Fibroblast of pulmonary artery (primary cell): ENCODE measurements around the gene MYH6.

Source experiments
- DNase-seq: peaks from one replicate; pipeline ENCODE4 v3.0.0-alpha.2; 2010; ENCODE audit warnings: low read depth
- H3K4me3 ChIP-seq: replicated peaks from 2 replicates; pipeline ENCODE4 v1.5.1; 2011; ENCODE audit warnings: low read depth, mild to moderate bottlenecking, control low read depth, low read length, moderate library complexity
- TF ChIP-seq, protein P1 (sequence below): IDR thresholded peaks from 2 replicates; pipeline ENCODE4 v1.5.1; 2011; ENCODE audit warnings: mild to moderate bottlenecking, control low read depth, low read length, inconsistent platforms; ENCODE audit errors: missing control alignments

Gene MYH6

DNA sequence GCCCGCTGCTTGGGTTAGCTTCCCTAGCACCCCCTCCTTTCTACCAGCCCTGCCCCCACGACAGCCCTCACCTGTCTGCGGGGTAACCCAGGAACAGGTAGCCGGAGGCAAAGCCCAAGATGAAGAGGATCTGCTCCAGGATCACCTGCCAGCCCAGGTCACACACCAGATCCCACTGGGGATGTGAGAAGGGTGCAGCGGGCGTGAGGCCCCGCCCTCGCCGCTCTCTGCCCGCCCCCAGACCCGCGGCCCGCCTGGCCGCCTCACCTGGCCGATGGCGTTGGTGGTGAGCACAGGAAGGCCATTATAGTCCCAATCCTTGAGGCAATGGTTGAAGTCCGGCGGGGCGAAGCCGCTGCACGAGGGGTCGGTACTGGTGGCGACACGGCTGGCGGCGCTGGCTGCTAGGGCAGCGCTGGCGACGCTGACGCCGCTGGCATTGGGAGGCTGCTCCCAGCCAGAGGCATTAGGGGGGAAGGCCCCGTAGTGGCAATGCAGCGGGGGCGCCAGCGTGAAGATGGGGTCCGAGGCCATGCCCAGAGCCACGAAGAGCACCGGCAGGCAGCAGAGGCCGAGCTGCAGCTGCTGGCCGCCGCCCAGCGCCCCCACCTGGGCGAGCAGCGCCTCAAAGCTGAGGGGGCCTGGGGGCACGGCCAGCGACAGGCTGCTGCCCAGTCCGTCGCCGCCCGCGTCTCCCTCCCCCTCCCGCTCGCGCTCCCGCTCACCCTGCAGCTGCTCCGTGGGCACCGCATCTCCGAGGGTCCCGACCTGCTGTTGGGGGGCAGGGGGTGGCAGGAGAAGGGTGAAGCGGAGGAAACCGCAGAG is 56.2 kb downstream of the MYH6 start:
- no peak for DNase-seq
- TF ChIP-seq, protein P1, sequence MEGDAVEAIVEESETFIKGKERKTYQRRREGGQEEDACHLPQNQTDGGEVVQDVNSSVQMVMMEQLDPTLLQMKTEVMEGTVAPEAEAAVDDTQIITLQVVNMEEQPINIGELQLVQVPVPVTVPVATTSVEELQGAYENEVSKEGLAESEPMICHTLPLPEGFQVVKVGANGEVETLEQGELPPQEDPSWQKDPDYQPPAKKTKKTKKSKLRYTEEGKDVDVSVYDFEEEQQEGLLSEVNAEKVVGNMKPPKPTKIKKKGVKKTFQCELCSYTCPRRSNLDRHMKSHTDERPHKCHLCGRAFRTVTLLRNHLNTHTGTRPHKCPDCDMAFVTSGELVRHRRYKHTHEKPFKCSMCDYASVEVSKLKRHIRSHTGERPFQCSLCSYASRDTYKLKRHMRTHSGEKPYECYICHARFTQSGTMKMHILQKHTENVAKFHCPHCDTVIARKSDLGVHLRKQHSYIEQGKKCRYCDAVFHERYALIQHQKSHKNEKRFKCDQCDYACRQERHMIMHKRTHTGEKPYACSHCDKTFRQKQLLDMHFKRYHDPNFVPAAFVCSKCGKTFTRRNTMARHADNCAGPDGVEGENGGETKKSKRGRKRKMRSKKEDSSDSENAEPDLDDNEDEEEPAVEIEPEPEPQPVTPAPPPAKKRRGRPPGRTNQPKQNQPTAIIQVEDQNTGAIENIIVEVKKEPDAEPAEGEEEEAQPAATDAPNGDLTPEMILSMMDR, result no peak
- peak overlapping the region; percentile 66 for H3K4me3 ChIP-seq

DNA sequence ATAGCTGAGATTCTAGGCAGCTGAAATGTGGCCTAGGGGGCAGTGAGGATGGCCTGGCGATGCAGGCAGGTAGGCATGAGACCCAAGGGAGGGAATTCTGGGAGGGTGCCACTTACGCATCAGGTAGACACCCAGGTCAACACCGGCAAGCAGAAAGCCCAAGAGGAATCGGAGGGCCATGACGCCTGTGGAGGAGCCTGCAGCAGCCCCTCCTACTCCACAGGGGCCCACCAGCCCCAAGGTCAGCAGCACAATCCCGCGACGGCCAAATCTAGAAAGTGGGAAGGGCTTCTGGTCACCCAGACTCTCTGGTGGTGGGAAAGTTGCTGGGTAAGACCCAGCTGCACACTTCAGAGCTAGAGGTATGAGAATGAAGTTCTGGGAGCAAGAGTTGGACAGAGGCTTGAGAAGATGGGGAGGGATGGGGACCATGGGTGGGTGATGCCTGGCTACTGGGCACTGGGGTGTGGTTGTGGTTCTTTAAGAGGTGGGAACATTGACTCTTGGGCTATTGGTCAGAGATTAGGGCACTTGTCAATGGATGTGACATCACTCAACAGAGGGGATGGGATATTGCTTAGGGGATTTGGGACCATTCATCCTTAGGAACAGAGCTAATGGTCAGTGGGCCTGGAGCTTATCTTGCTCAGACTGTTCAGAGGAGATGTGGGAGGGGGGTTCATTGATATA is 58.8 kb downstream of the MYH6 start:
- no peak overlapping the region for H3K4me3 ChIP-seq
- no peak for DNase-seq
- TF ChIP-seq, protein P1, result no peak

DNA sequence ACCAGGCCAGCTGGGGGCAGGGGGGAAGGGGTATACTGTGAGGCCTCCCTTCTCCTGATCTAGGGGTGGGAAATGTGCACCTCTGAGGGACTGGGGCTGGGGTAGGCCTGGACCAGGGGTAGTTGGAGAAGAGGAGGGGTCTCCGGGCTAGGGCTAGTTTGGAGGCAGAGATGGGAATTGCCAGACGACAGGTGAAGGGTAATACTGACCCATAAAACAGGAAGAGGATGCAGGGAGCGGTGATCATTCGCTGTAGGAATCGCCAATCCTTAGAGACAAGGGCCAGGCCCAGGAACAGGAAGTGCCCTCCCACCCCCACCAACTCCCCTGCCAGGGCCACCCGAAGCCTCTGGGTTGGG is 59.8 kb downstream of the MYH6 start:
- TF ChIP-seq, protein P1, result no peak
- DNase-seq, result no peak
- no peak overlapping the region for H3K4me3 ChIP-seq

DNA sequence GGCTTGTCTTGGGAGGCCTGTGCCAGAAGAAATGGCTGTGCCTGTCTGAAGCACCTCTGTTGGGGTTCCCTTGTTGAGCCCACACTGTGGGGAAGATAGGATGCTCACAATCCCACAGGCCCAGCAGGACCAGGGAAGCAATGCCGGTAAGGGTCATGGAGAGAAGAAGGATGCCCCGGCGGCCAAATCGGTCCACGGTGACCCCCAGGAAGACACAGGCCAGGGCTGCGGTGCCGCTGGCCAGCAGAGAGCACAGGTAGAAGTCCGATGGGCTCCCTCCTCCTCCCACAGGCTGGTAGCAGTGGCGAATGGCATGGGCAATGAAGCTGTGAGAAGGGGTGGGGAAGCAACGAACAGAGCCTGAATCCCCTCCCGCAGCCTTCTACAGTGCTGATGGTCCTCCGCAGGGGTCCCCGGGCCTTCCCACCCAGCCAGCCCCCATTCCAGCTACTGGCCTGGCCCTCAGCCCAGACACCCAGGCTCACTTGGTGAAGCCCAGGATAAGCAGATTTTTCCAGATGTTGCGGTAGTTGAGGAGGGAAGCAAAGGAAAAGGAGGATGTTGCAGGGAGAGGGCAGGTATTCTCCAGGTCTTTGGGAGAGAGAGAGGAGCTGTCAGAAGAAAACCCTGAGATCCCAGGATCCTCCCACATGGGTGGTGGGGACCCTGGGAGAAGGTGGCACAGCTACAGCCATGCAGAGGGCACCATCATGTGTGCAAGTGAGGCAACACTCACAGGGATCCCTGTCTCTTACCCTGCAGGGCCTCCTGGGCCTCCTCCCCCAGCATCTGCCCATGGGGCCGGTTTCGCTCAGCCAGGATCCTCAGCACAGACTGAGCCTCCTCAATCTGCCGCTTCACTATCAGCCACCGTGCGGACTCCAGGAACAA is 60.4 kb downstream of the MYH6 start:
- H3K4me3 ChIP-seq, result no peak overlapping the region
- TF ChIP-seq, protein P1, result no peak
- no peak for DNase-seq

DNA sequence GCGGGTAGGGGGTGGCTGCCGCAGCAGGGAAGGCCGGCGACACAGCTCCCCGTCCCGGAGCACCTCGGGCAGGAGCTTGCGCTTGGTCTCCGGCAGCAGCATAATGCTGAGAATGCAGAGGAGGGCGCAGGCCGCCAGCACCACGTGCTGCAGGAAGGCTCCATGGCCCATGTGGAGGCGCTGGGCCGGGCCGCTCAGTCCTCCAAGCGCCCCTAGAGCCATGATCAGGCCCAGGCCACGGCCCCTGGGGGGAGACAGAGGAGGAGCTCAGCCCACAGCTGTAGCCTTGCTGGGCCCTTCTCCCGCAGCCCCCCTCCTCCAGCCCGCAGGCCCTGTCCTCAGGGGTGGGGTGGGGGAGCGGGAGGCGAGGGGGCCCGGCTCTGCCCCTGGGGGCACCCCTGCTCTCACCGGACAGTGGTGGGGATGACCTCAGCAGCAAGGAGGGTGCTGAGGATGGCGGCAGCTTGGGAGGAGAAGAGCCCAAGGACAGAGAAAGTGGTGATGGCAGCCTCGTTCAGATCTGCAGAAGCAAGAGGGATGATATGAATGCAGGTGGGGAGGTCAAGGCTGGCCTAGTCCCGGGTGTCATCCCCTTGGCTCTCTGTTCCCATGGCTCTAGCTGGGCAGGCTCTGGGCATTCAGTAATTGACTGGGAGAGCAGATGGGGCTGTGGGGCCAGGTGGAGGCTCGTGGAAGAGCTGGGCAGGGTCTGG is 61.2 kb downstream of the MYH6 start:
- TF ChIP-seq, protein P1, result no peak
- no peak overlapping the region for H3K4me3 ChIP-seq
- no peak for DNase-seq

DNA sequence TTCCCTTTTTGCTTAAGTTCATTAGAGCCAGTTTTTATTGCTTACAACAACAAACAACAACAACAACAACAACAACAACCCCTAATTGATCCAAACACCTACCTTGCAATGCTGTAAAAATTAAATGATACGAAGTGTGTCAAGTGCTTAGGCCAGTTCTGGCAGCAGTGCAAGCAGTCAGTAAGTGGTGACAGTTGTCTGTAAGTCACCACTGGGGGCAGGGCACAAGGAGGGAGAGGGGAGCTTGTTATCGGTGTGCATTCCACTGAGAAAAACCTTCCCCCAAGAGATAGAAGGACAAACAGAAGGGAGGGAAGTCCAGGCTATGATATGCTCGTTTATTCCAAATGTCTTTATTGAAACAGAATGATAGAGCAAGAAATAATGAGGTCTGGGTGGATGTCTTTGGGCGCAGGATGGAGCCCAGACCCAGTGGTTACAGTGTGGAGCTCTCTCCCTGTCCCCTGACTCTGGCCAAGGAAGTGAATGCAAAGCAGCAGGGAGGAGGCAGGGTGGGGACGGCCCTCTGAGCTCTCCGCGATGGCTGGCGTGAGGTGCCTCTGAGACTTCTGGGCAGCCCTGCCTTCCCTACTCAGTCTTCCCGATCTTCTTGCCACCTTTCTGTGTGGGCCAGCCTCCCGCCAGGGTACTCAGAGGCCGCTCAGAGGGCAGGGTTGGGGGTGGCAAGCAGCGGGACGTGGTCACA is 61.9 kb downstream of the MYH6 start:
- TF ChIP-seq, protein P1, result no peak
- DNase-seq, result no peak
- H3K4me3 ChIP-seq, result no peak overlapping the region
